ENCODE data around the gene ACTN3. TPM values are rescaled to one million over a fixed set of nuclear protein-coding genes. Genes with fewer than 3 reads are reported as not detected.

ACTN3 gene
- total RNA-seq (ENCODE audit: unreplicated experiment) = 2.0 TPM
- long read RNA-seq = 0 reads

DNA sequence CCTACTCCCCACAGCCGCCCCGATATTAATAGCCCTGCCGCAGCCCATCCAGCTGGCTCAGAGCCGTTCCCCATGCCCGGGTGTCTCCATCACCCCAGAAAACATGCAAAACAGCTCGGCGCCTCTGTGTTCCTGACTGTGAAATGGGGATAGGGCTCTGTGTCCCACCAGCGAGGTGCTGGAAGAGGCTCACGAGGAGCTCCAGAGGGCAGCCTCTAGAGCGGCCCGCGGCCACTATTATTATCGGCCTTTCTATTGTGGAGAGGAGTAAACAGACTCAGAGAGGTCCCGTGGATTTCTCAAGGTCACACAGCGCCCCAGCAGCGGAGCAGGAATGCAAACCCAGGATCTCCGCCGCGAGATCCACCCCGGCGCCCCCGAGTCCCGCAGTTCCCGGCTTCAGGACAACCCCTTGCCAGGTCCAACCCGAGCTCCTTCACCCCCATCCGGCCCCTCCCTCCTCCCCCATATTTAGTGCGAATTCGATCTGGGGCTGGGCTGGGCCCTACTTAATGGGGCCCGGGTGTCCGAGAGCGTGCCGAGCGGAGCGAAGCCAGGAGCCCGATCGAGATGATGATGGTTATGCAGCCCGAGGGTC, at the start of gene ACTN3:
Gene ACTN3 (plus strand): TSS at position 536 of the 598 bp plus-strand sequence. CDS start 35 bp downstream, at position 571.
- H3K9me3 Mint-ChIP-seq (ENCODE audit: unreplicated experiment) = peaks cover 11% of the 10 kb centered on the region
- H3K27me3 Mint-ChIP-seq (ENCODE audit: unreplicated experiment) = peaks cover 11% of the 10 kb centered on the region
- DNase-seq = peak; percentile 32
- H3K36me3 Mint-ChIP-seq (ENCODE audit: unreplicated experiment) = peaks cover 4% of the 10 kb centered on the region
- peak within 1 kb of the TSS; percentile 71 for H3K4me3 Mint-ChIP-seq (ENCODE audit: unreplicated experiment)
- H3K4me1 Mint-ChIP-seq (ENCODE audit: low read depth, unreplicated experiment) = peaks cover 29% of the 10 kb centered on the region
- TF ChIP-seq, protein P1, sequence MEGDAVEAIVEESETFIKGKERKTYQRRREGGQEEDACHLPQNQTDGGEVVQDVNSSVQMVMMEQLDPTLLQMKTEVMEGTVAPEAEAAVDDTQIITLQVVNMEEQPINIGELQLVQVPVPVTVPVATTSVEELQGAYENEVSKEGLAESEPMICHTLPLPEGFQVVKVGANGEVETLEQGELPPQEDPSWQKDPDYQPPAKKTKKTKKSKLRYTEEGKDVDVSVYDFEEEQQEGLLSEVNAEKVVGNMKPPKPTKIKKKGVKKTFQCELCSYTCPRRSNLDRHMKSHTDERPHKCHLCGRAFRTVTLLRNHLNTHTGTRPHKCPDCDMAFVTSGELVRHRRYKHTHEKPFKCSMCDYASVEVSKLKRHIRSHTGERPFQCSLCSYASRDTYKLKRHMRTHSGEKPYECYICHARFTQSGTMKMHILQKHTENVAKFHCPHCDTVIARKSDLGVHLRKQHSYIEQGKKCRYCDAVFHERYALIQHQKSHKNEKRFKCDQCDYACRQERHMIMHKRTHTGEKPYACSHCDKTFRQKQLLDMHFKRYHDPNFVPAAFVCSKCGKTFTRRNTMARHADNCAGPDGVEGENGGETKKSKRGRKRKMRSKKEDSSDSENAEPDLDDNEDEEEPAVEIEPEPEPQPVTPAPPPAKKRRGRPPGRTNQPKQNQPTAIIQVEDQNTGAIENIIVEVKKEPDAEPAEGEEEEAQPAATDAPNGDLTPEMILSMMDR (IDR thresholded peaks at IDR 0.05; ENCODE audit: partially characterized antibody, unreplicated experiment) = no peak
- H3K27ac Mint-ChIP-seq (ENCODE audit: unreplicated experiment) = peak within 1 kb of the TSS; percentile 68

DNA sequence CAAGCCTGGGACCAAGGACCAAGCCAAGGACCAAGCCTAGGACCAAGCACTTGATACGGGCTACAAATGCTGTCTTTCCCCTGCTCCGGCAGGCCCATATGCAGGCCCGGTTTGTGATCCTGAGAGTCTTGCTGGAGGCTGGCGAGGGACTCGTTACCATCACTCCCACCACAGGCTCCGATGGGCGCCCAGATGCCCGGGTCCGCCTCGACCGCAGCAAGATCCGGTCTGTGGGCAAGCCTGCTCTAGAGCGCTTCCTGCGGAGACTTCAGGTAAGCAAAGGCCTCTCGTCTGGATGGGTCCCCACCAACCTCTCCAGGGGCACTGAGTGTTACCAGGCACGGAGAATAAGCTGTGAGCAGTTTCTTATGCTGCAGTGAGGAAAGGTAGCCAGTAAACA, 49.5 kb upstream of the ACTN3 start:
- no peaks in the 10 kb centered on the region for H3K9me3 Mint-ChIP-seq (ENCODE audit: unreplicated experiment)
- peaks cover 4% of the 10 kb centered on the region for H3K36me3 Mint-ChIP-seq (ENCODE audit: unreplicated experiment)
- H3K4me3 Mint-ChIP-seq (ENCODE audit: unreplicated experiment) = no peak overlapping the region
- H3K4me1 Mint-ChIP-seq (ENCODE audit: low read depth, unreplicated experiment) = peaks cover 1% of the 10 kb centered on the region
- TF ChIP-seq, protein P1 (IDR thresholded peaks at IDR 0.05; ENCODE audit: partially characterized antibody, unreplicated experiment) = no peak
- DNase-seq = no peak
- H3K27ac Mint-ChIP-seq (ENCODE audit: unreplicated experiment) = no peak overlapping the region
- no peaks in the 10 kb centered on the region for H3K27me3 Mint-ChIP-seq (ENCODE audit: unreplicated experiment)

DNA sequence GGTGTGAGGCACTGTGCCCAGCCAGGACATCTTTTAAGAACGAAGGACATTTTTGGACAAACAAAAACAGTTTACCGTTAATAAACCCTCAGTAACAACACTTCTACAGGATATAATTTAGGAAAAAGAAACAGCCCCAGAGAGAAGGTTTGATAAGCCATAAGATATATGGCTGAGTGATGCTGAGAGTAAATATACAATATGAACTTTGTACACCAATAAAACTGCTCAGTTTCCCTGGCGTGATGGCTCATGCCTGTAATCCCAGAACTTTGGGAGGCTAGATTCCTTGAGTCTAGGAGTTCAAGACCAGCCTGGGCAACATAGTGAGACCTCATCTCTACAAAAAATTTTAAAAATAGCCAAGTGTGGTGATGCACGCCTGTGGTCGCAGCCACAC, 48.2 kb upstream of the ACTN3 start:
- H3K4me3 Mint-ChIP-seq (ENCODE audit: unreplicated experiment) = no peak overlapping the region
- H3K27ac Mint-ChIP-seq (ENCODE audit: unreplicated experiment) = no peak overlapping the region
- TF ChIP-seq, protein P1 (IDR thresholded peaks at IDR 0.05; ENCODE audit: partially characterized antibody, unreplicated experiment) = no peak
- H3K36me3 Mint-ChIP-seq (ENCODE audit: unreplicated experiment) = no peaks in the 10 kb centered on the region
- no peaks in the 10 kb centered on the region for H3K4me1 Mint-ChIP-seq (ENCODE audit: low read depth, unreplicated experiment)
- no peak for DNase-seq
- no peaks in the 10 kb centered on the region for H3K9me3 Mint-ChIP-seq (ENCODE audit: unreplicated experiment)
- H3K27me3 Mint-ChIP-seq (ENCODE audit: unreplicated experiment) = no peaks in the 10 kb centered on the region

DNA sequence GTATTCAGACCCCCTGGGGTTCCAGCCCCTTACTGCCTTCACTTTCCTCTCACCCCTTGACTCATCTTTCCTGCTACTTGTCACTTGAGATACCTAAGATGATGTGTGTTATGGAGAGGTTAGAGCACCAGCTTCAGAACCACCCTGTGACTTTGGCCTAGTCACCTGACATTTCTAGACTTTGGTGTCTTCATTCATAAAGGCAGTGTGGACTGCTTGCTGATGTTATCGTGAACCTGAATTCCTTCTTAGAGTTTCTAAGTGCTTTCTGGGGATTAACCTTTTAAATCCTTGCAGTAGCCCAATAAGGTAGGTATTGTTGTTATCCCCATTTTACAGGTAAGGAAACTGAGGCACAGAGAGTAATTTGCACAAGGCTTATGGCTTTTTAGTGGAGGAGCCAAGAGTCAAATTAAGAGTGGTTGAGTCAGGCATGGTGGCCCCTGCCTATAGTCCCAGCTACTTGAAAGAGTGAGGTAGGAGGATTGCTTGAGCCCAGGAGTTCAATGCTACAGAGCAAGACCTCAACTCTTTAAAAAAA, 41.4 kb upstream of the ACTN3 start:
- TF ChIP-seq, protein P1 (IDR thresholded peaks at IDR 0.05; ENCODE audit: partially characterized antibody, unreplicated experiment) = no peak
- no peak overlapping the region for H3K4me3 Mint-ChIP-seq (ENCODE audit: unreplicated experiment)
- H3K4me1 Mint-ChIP-seq (ENCODE audit: low read depth, unreplicated experiment) = no peaks in the 10 kb centered on the region
- no peaks in the 10 kb centered on the region for H3K27me3 Mint-ChIP-seq (ENCODE audit: unreplicated experiment)
- H3K36me3 Mint-ChIP-seq (ENCODE audit: unreplicated experiment) = no peaks in the 10 kb centered on the region
- H3K9me3 Mint-ChIP-seq (ENCODE audit: unreplicated experiment) = no peaks in the 10 kb centered on the region
- no peak overlapping the region for H3K27ac Mint-ChIP-seq (ENCODE audit: unreplicated experiment)
- DNase-seq = no peak

DNA sequence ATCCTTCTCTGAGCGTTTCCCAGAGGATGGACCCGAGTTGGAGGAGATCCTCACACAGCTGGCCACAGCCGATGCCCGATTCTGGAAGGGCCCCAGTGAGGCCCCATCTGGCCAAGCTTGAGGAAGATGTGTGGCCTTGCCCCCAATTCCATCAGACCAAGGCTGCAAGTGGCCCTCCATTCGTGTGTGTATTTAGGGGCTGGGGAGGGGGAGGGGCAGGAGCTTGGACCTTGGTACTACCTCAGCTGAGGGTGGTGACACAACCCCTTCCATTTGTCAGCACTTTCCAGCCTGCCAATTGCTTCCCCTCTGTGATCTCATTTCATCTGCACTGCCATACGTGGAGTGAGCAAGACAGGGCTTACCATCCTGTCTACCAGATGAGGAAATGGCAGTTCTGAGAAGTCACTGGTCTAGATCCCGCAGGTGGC, 37.6 kb upstream of the ACTN3 start:
- Mint-ChIP-seq H3K27me3 (ENCODE audit: unreplicated experiment) (peaks cover 7% of the 10 kb centered on the region), H3K4me3 (ENCODE audit: unreplicated experiment) (no peak overlapping the region), H3K36me3 (ENCODE audit: unreplicated experiment) (no peaks in the 10 kb centered on the region), H3K4me1 (ENCODE audit: low read depth, unreplicated experiment) (peaks cover 7% of the 10 kb centered on the region), H3K9me3 (ENCODE audit: unreplicated experiment) (no peaks in the 10 kb centered on the region), H3K27ac (ENCODE audit: unreplicated experiment) (no peak overlapping the region)
- no peak for DNase-seq
- TF ChIP-seq, protein P1 (IDR thresholded peaks at IDR 0.05; ENCODE audit: partially characterized antibody, unreplicated experiment) = no peak
